Measurements from ENCODE around the gene PWWP2A. TPM values are rescaled to one million over a fixed set of nuclear protein-coding genes. Genes with fewer than 3 reads are reported as not detected.

PWWP2A gene
- total RNA-seq, 2 experiments from 2014 or later, result 19.7 to 20.7 TPM

- ChIA-PET CTCF (no interaction called here), POLR2A (no interaction called here)
These were observed 14.0 kb upstream of the PWWP2A start for GRCh38 chr5:160133071-160133917.

GRCh38 chr5:160129841-160130240, 10.6 kb upstream of the PWWP2A start:
- POLR2A ChIA-PET, result no interaction called here
- CTCF ChIA-PET, result interaction anchor here (0.6 kb wide), 1 partner anchor 18 kb away, joined by 3 read pairs; no protein-coding TSS in a partner anchor

GRCh38 chr5:160128632-160129031, 9.4 kb upstream of the PWWP2A start:
- ChIA-PET CTCF (no interaction called here), POLR2A (no interaction called here)

GRCh38 chr5:160119905-160120266, 636 bp upstream of the PWWP2A start:
- ChIA-PET CTCF (no interaction called here), POLR2A (no interaction called here)

GRCh38 chr5:160118349-160119141, 705 bp downstream of the PWWP2A start:
- CTCF ChIA-PET, result no interaction called here
- POLR2A ChIA-PET, result interaction anchor here (1.0 kb wide), 1 partner anchor 11 kb away, joined by 3 read pairs; no protein-coding TSS in a partner anchor

- POLR2A ChIA-PET, result no interaction called here
- CTCF ChIA-PET, result interaction anchor here (0.6 kb wide), 1 partner anchor 12 kb away, joined by 4 read pairs; no protein-coding TSS in a partner anchor
These were observed 2.3 kb downstream of the PWWP2A start for GRCh38 chr5:160116991-160117390.

GRCh38 chr5:160108124-160108523, 11.1 kb downstream of the PWWP2A start:
- POLR2A ChIA-PET, result no interaction called here
- CTCF ChIA-PET, result interaction anchor here (0.5 kb wide), 1 partner anchor 282 kb away, joined by 3 read pairs; no protein-coding TSS in a partner anchor

GRCh38 chr5:160105686-160106360, 13.4 kb downstream of the PWWP2A start:
- CTCF ChIA-PET, result no interaction called here

GRCh38 chr5:160097991-160098390, 21.3 kb downstream of the PWWP2A start:
- ChIA-PET CTCF (no interaction called here), POLR2A (no interaction called here)

More at GRCh38 chr5:160105686-160106360, 13.4 kb downstream of the PWWP2A start:
- POLR2A ChIA-PET, result no interaction called here

GRCh38 chr5:160096178-160096577, 23.1 kb downstream of the PWWP2A start:
- POLR2A ChIA-PET, result no interaction called here
- CTCF ChIA-PET, result no interaction called here

- ChIA-PET POLR2A (no interaction called here), CTCF (no interaction called here)
These were observed 26.1 kb downstream of the PWWP2A start for GRCh38 chr5:160092960-160093707.

- CTCF ChIA-PET, result no interaction called here
- POLR2A ChIA-PET, result no interaction called here
These were observed 26.7 kb downstream of the PWWP2A start for GRCh38 chr5:160092514-160092913.

GRCh38 chr5:160090059-160090458, 29.2 kb downstream of the PWWP2A start:
- ChIA-PET POLR2A (no interaction called here), CTCF (no interaction called here)

GRCh38 chr5:160089531-160089930, 29.7 kb downstream of the PWWP2A start:
- ChIA-PET POLR2A (no interaction called here), CTCF (no interaction called here)

GRCh38 chr5:160088805-160089204, 30.4 kb downstream of the PWWP2A start:
- ChIA-PET CTCF (no interaction called here), POLR2A (no interaction called here)

- CTCF ChIA-PET, result no interaction called here
- POLR2A ChIA-PET, result no interaction called here
These were observed 32.1 kb downstream of the PWWP2A start for GRCh38 chr5:160087199-160087598.

GRCh38 chr5:160084144-160084543, 35.1 kb downstream of the PWWP2A start:
- POLR2A ChIA-PET, result no interaction called here
- CTCF ChIA-PET, result no interaction called here

- POLR2A ChIA-PET, result interaction anchor here (0.6 to 0.8 kb wide), 2 partner anchors 14 to 45 kb away, joined by 3 read pairs; no protein-coding TSS in a partner anchor
- CTCF ChIA-PET, result no interaction called here
These were observed 35.7 kb downstream of the PWWP2A start for GRCh38 chr5:160083501-160083900.

- CTCF ChIA-PET, result no interaction called here
- POLR2A ChIA-PET, result interaction anchor here (0.6 to 0.8 kb wide), 2 partner anchors 14 to 44 kb away, joined by 3 read pairs; no protein-coding TSS in a partner anchor
These were observed 36.4 kb downstream of the PWWP2A start for GRCh38 chr5:160082614-160083500.

All from activated CD8-positive, alpha-beta memory T cell treated with anti-CD3 and anti-CD28 coated beads for 36 hours (primary cell).